NAMALWA (cell line): ENCODE measurements around the gene TPK1.

Experiments
- DNase-seq: peaks from one replicate; pipeline ENCODE4 v3.0.0-alpha.2; 2015; ENCODE audit warnings: low spot score

Gene TPK1

GRCh38 chr7:144407266-144407931, 428.5 kb downstream of the TPK1 start:
- DNase-seq = no peak

GRCh38 chr7:144404946-144405345, 430.9 kb downstream of the TPK1 start:
- no peak for DNase-seq

- DNase-seq = no peak
These were observed 432.2 kb downstream of the TPK1 start, which contains the start of gene NOBOX for GRCh38 chr7:144403649-144404061. Gene NOBOX, minus strand, starts transcription at chr7:144403693.

- no peak for DNase-seq
These were observed 432.8 kb downstream of the TPK1 start for GRCh38 chr7:144403102-144403501.
